ENCODE data around the gene TEX29. TPM values are rescaled to one million over a fixed set of nuclear protein-coding genes. Genes with fewer than 3 reads are reported as not detected.
A peak's percentile ranks its signal among the peaks of the same experiment; 100 is the strongest.

Gene TEX29
- total RNA-seq, 1 donor = not detected

DNA sequence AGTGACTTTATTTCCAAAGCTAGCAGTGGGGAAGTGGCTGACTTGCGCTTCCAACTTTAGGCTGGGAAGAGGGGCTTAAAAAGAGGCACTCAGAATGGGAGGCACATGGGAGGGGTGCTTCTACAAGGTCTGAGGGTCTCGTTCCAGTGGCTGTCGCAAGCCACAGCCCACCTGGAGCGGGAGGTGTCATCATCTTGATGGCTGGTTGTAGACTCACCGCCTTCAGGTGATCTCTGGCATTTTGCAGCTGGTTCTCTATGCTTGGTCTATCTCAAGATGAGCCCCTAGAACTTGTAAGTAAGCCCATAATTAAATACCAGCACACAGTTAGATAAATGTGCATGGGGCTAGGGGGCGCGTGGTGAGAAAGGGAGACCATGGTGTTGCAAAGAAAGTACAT lies 9.2 kb downstream of the TEX29 start:
- DNase-seq (ENCODE audit: low read depth) = no peak
- no peak overlapping the region for H3K4me3 ChIP-seq (ENCODE audit: low read depth, low read length)
- TF ChIP-seq, protein P1, sequence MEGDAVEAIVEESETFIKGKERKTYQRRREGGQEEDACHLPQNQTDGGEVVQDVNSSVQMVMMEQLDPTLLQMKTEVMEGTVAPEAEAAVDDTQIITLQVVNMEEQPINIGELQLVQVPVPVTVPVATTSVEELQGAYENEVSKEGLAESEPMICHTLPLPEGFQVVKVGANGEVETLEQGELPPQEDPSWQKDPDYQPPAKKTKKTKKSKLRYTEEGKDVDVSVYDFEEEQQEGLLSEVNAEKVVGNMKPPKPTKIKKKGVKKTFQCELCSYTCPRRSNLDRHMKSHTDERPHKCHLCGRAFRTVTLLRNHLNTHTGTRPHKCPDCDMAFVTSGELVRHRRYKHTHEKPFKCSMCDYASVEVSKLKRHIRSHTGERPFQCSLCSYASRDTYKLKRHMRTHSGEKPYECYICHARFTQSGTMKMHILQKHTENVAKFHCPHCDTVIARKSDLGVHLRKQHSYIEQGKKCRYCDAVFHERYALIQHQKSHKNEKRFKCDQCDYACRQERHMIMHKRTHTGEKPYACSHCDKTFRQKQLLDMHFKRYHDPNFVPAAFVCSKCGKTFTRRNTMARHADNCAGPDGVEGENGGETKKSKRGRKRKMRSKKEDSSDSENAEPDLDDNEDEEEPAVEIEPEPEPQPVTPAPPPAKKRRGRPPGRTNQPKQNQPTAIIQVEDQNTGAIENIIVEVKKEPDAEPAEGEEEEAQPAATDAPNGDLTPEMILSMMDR (IDR thresholded peaks at IDR 0.05; ENCODE audit: insufficient read depth, low read depth, low read length) = no peak

GRCh38 chr13:111330066-111330610 lies 9.7 kb downstream of the TEX29 start:
- no peak overlapping the region for H3K4me3 ChIP-seq (ENCODE audit: low read depth, low read length)
- TF ChIP-seq, protein P1 (IDR thresholded peaks at IDR 0.05; ENCODE audit: insufficient read depth, low read depth, low read length) = no peak
- DNase-seq (ENCODE audit: low read depth) = peak; percentile 5

GRCh38 chr13:111335298-111335697 lies 14.9 kb downstream of the TEX29 start:
- no peak for DNase-seq (ENCODE audit: low read depth)
- TF ChIP-seq, protein P1 (IDR thresholded peaks at IDR 0.05; ENCODE audit: insufficient read depth, low read depth, low read length) = no peak
- no peak overlapping the region for H3K4me3 ChIP-seq (ENCODE audit: low read depth, low read length)

- H3K4me3 ChIP-seq (ENCODE audit: low read depth, low read length) = no peak overlapping the region
- TF ChIP-seq, protein P1 (IDR thresholded peaks at IDR 0.05; ENCODE audit: insufficient read depth, low read depth, low read length) = no peak
- DNase-seq (ENCODE audit: low read depth) = peak; percentile 96
Observed at GRCh38 chr13:111336666-111337065, 16.2 kb downstream of the TEX29 start.

DNA sequence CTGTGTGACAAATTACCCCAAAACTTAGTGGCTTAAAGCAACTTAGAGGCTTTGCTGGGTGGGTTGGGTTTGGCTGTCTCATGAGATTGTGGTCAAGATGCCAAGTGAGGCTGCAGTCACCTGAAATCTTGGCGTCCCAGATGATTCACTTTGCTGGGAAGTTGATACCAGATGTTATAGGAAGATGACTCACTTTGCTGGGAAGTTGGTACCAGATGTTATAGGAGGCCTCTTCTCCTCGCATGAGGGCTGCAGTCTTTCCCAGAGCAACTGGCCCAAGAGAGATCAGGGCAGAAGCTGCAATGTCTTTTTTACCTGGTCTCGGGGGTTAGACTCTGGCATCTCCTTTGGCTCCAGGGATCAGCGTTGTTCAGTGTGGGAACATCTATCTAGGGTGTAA lies 16.8 kb downstream of the TEX29 start:
- peak; percentile 97 for DNase-seq (ENCODE audit: low read depth)
- TF ChIP-seq, protein P1 (IDR thresholded peaks at IDR 0.05; ENCODE audit: insufficient read depth, low read depth, low read length) = no peak

GRCh38 chr13:111337741-111338140 lies 17.3 kb downstream of the TEX29 start:
- DNase-seq (ENCODE audit: low read depth) = no peak
- no peak overlapping the region for H3K4me3 ChIP-seq (ENCODE audit: low read depth, low read length)
- TF ChIP-seq, protein P1 (IDR thresholded peaks at IDR 0.05; ENCODE audit: insufficient read depth, low read depth, low read length) = no peak

More for the DNA sequence above, 16.8 kb downstream of the TEX29 start:
- no peak overlapping the region for H3K4me3 ChIP-seq (ENCODE audit: low read depth, low read length)

GRCh38 chr13:111338841-111339240 lies 18.4 kb downstream of the TEX29 start:
- TF ChIP-seq, protein P1 (IDR thresholded peaks at IDR 0.05; ENCODE audit: insufficient read depth, low read depth, low read length) = no peak
- no peak for DNase-seq (ENCODE audit: low read depth)
- H3K4me3 ChIP-seq (ENCODE audit: low read depth, low read length) = no peak overlapping the region
